Measurements from ENCODE around the gene G2E3. TPM values are rescaled to one million over a fixed set of nuclear protein-coding genes. Genes with fewer than 3 reads are reported as not detected.

Gene G2E3
- total and polyA plus RNA-seq, 2 donors (not counting 3 experiments of a cell fraction or from before 2014, with no cell fraction given) = 4.2 to 34.8 TPM

GRCh38 chr14:30558362-30558674 lies 640 bp upstream of the G2E3 start:
- H3K27ac ChIP-seq (ENCODE audit: insufficient read depth, low read depth, low read length) = peak overlapping the region; percentile 66
- DNase-seq (ENCODE audit: low read depth, low spot score) (no peak), FAIRE-seq (no peak)
- peak overlapping the region; percentile 90 to 97 (median 94) for H3K4me3 ChIP-seq (replicated peaks in 1 of 3; ENCODE audit: insufficient read depth in 1 of 3, low read depth in 1 of 3, low read length in 3 of 3)
- peak overlapping the region; percentile 69 for H2AFZ ChIP-seq (ENCODE audit: low read depth, low read length)
- BruUV-seq (replicated peaks) = no TSS peak
- H3K4me1 ChIP-seq (ENCODE audit: control insufficient read depth, extremely low read depth, insufficient read depth, low read length) = peaks cover 12% of the 10 kb centered on the region
- dilution Hi-C loops (cut with MboI; ENCODE audit: extremely low pct_ligation_motif_present, low sequenced_read_pairs) (no loop called here), intact Hi-C loops (cut with micrococcal nuclease) (loop anchor here (2.0 to 5.0 kb wide), 2 partner anchors 52 to 631 kb away; partner anchors contain the start of gene PRKD1)
- H4K20me1 ChIP-seq (replicated peaks; ENCODE audit: control insufficient read depth, extremely low read depth, insufficient read depth, low read length) = no peaks in the 10 kb centered on the region
- no peaks in the 10 kb centered on the region for H3K36me3 ChIP-seq (ENCODE audit: control insufficient read depth in 2 of 2, extremely low read depth in 1 of 2, insufficient read depth in 2 of 2, low read length in 2 of 2)
- H3K4me2 ChIP-seq (ENCODE audit: insufficient read depth, low read length) = peak overlapping the region; percentile 94
- ChIA-PET POLR2A (no interaction called here), CTCF (no interaction called here)
- peak overlapping the region; percentile 82 for H3K9ac ChIP-seq (replicated peaks; ENCODE audit: extremely low read depth, insufficient read depth, low read length)
- TF ChIP-seq JUN (IDR thresholded peaks at IDR 0.05; ENCODE audit: borderline replicate concordance, insufficient read depth, insufficient read length, low read depth) = no peak
- TF ChIP-seq EZH2 (IDR thresholded peaks at IDR 0.05; ENCODE audit: borderline replicate concordance, low read depth, low read length, severe bottlenecking) = no peak
- no peak for TF ChIP-seq MYC (IDR thresholded peaks at IDR 0.05; ENCODE audit: low read depth, low read length)
- TF ChIP-seq GATA2 (IDR thresholded peaks at IDR 0.05; ENCODE audit: insufficient read depth, insufficient read length, low read depth, low read length) = no peak
- TF ChIP-seq MAX (IDR thresholded peaks at IDR 0.05; ENCODE audit: insufficient read depth, insufficient read length) = no peak
- no peak for TF ChIP-seq CTCF (IDR thresholded peaks at IDR 0.05; ENCODE audit: extremely low read depth in 1 of 2, insufficient read depth in 1 of 2, low read depth in 1 of 2, low read length in 2 of 2)
- no peak for TF ChIP-seq FOS (IDR thresholded peaks at IDR 0.05; ENCODE audit: borderline replicate concordance, insufficient read depth, low read length)
- no peak for TF ChIP-seq POLR2A (IDR thresholded peaks at IDR 0.05; ENCODE audit: low read depth, low read length)
- no peak for TF ChIP-seq POLR2AphosphoS5 (IDR thresholded peaks at IDR 0.05; ENCODE audit: insufficient read depth, low read depth, low read length)
- no peaks in the 10 kb centered on the region for H3K9me1 ChIP-seq (replicated peaks; ENCODE audit: control insufficient read depth, extremely low read depth, insufficient read depth, low read length)
- no peaks in the 10 kb centered on the region for H3K27me3 ChIP-seq (ENCODE audit: control insufficient read depth in 2 of 2, insufficient read depth in 2 of 2, low read length in 2 of 2)
- peaks cover 42% of the 10 kb centered on the region for H3K79me2 ChIP-seq (ENCODE audit: control insufficient read depth, insufficient read depth, low read length)
- no peaks in the 10 kb centered on the region for H3K9me3 ChIP-seq (replicated peaks; ENCODE audit: control insufficient read depth, insufficient read depth, low read length)

Data from endothelial cell of umbilical vein (primary cell).